NCI-H1048 (cell line): Measurements from ENCODE around the gene TCF23.
"Not testable (repeated sequence)": the region's sequence is repeated elsewhere in the genome, so short reads cannot be mapped to it uniquely, and the experiment has no call there.

ENCODE experiments used
- DNase-seq: peaks from one replicate; lab custom pipeline; 2025; lab: John Stamatoyannopoulos, UW

Gene TCF23

DNA sequence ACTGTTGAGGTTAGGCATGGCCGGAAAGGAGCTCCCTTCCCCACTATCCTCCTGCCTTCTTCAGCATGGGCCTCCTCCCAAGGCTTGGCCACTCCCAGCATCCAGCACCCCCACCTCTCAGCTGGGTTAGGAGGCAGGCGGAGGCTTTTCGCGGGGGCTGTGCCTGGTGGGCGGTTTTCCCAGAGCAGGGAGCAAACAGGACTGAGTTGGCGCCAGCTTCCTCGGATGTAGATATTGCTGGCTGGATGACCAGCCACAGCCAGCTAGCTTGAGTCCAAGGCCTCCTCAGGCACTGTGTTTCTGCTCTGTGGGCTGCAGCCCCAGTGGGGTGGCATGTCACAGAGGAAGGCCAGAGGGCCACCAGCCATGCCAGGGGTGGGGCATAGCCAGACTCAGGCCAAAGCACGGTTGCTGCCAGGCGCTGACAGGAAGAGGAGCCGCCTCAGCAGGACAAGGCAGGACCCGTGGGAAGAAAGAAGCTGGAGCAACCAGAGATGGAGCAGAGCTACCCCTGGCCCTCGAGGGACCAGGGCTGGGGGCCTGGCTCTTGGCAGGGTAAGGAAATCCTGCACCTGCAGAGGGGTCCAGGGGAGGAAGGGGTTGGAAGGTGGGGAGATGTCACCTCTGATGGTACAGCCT lies at the start of gene TCF23:
Gene TCF23, plus strand, starts transcription at position 204 of the 639 bp plus-strand sequence. Its CDS starts 130 bp downstream, at position 334.
- DNase-seq, result no peak

DNA sequence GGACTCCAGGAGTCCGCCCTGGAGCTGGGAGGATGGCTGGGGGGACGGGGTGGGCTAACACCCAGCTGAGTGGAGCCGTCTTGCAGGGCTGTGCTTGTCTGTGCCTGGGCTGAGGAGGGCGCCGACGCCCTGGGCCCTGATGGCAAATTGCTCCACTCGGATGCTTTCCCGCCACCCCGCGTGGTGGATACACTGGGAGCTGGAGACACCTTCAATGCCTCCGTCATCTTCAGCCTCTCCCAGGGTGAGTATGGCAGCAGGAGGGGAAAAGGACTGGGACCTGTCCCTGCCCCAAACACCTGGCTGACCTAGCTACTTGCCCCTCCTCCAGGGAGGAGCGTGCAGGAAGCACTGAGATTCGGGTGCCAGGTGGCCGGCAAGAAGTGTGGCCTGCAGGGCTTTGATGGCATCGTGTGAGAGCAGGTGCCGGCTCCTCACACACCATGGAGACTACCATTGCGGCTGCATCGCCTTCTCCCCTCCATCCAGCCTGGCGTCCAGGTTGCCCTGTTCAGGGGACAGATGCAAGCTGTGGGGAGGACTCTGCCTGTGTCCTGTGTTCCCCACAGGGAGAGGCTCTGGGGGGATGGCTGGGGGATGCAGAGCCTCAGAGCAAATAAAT lies 49.4 kb upstream of the TCF23 start:
- no peak for DNase-seq

DNA sequence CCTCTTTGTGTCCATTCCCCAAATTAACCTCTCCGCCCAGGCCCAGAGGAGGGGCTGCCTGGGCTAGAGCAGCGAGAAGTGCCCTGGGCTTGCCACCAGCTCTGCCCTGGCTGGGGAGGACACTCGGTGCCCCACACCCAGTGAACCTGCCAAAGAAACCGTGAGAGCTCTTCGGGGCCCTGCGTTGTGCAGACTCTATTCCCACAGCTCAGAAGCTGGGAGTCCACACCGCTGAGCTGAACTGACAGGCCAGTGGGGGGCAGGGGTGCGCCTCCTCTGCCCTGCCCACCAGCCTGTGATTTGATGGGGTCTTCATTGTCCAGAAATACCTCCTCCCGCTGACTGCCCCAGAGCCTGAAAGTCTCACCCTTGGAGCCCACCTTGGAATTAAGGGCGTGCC lies 48.8 kb upstream of the TCF23 start:
- DNase-seq, result no peak

DNA sequence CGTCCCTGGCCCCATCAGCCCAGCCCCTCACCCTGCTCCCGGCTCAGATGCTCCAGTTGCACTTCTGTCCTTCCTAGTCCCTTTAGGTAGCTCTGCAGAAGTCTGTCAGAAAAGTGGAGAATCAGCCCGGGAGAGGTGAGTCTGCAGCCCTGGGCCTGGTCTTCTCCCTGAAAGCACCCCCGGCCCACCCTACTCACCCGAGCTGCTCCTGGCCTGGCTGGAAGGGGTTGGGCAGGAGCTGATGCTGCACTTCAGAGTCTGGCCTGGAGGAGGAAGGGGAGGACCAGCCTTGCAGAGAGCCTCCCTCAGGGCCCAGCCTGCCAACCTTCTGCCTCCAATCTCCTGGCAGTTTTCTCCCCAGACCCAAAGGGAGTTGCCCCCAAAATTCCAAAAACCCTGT lies 46.5 kb upstream of the TCF23 start:
- no peak for DNase-seq

DNA sequence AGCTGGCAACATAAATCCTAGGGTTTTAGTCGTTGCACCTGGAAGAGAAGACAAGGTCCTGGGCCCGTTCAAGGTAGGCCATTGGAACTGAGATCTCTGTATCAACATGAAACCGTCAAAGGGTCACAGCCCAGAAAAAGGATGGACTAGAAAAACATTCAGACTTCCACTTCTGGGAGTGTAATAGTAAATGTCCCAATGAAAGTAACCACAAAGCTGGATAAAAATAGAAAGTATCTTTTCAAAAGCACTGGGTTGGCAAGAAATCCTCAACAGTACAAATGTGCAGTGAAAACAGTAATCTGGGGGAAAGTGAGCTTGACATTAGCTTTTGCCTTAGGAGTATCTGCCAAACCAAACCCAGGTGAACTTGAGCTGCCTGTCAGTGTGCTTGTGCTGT lies 42.8 kb upstream of the TCF23 start:
- no peak for DNase-seq

DNA sequence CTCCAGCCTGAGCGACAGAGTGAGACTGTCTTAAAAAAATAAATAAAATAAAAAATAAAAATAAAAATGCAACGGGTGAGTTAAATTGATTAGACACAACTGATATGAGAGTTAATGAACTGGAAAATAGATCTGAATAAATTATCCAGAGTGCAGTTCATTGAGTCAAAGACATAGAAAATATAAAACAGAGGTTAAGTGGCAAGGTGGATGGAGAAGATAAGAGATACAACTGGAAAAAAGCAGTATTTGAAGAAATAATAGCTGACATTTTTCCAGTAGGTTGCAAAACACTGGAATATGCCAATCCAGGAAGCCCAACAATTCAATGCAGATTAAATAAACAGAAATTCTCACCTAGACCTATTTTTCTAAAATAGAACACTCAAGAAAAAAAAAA lies 40.6 kb upstream of the TCF23 start:
- no peak for DNase-seq

DNA sequence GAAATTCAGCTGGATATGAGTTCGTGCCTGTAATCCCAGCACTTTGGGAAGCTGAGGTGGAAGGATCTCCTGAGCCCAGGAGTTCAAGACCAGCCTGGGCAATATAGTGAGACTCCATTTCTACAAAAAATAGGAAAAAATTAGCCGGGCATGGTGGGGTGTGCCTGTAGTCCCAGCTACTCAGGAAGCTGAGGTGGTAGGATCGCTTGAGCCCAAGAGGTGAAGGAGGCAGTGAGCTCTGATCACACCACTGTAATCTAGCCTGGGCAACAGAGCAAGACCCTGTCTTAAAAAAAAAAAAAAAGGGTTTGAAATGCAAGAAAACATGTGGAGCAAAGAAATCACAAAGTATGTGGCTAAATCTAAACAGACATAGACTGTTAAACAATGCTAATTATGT lies 39.7 kb upstream of the TCF23 start:
- DNase-seq, result no peak

DNA sequence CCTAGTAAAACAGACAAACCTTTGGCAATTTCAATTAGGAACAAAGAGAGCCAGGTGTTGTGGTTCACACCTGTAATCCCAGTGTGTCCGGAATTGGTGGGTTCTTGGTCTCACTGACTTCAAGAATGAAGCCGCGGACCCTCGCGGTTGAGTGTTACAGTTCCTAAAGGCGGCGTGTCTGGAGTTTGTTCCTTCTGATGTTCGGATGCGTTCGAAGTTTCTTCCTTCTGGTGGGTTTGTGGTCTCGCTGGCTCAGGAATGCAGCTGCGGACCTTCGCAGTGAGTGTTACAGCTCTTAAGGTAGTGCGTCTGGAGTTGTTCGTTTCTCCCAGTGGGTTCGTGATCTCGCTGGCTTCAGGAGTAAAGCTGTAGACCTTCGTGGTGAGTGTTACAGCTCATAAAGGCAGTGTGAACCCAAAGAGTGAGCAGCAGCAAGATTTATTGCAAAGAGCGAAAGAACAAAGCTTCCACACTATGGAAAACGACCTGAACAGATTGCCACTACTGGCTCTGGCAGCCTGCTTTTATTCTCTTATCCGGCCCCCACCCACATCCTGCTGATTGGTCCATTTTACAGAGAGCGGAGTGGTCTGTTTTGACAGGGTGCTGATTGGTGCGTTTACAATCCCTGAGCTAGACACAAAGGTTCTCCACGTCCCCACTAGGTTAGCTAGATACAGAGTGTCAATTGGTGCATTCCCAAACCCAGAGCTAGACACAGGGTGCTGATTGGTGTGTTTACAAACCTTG lies 38.0 kb upstream of the TCF23 start:
- not testable (repeated sequence) for DNase-seq

DNA sequence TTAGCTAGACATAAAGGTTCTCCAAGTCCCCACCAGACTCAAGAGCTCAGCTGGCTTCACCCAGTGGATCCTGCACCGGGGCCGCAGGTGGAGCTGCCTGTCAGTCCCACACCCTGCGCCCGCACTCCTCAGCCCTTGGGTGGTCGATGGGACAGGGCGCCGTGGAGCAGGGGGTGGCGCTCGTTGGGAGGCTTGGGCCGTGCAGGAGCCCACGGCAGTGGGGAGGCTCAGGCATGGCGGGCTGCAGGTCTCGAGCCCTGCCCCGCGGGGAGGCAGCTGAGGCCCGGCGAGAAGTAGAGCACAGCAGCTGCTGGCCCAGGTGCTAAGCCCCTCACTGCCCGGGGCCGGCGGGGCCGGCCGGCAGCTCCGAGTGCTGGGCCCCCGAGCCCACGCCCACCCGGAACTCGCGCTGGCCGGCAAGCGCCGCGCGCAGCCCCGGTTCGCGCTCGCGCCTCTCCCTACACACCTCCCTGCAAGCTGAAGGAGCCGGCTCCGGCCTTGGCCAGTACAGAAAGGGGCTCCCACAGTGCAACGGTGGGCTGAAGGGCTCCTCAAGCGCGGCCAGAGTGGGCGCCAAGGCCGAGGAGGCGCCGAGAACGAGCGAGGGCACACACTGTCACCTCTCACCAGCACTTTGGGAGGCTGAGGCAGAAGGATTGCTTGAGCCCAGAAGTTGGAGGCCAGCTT lies 37.3 kb upstream of the TCF23 start:
- DNase-seq, result not testable (repeated sequence)

DNA sequence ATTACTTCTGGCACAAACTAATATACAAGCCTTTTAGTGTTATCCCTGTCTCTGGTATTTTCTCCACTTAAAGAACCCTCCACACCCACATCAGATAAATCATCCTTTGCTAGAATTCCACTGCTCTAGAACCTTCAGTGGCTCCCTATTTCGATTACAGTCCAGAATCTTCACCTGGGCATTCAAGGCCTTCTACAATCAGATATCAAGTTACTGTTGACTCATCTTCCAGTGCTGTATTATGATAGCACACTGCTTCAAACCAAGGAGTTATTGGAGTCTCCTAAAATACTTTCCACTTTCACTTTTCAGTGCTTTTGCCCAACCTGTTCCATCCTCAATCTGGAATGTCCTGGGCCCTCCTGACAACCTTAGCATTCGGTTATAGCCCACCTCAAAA lies 33.3 kb upstream of the TCF23 start:
- DNase-seq, result no peak

DNA sequence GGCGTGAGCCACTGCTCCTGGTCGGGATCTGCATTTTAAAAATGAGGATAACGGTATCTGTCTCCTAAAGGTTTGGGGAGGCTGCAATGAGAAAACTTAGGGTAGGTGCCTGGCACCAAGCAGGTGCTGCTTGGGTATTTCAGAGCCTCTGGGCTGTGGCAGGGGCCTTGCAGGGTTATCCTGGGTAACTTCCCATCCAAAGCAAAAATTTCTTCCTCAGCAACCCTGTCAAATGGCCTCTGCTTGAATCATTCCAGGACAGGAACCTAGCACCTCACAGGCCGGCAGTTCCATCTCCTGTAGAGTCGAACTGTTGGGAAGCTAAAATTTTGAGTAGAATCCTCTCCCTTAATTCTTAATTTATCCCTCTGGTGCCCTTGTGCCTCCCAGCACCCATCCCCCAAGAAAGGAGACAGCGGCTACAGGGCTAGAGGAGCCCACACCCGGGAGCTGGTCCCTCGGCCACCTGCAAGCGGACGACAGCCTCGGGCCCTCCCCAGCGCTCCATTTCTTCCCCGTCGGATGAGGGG lies 30.7 kb upstream of the TCF23 start:
- DNase-seq, result no peak

DNA sequence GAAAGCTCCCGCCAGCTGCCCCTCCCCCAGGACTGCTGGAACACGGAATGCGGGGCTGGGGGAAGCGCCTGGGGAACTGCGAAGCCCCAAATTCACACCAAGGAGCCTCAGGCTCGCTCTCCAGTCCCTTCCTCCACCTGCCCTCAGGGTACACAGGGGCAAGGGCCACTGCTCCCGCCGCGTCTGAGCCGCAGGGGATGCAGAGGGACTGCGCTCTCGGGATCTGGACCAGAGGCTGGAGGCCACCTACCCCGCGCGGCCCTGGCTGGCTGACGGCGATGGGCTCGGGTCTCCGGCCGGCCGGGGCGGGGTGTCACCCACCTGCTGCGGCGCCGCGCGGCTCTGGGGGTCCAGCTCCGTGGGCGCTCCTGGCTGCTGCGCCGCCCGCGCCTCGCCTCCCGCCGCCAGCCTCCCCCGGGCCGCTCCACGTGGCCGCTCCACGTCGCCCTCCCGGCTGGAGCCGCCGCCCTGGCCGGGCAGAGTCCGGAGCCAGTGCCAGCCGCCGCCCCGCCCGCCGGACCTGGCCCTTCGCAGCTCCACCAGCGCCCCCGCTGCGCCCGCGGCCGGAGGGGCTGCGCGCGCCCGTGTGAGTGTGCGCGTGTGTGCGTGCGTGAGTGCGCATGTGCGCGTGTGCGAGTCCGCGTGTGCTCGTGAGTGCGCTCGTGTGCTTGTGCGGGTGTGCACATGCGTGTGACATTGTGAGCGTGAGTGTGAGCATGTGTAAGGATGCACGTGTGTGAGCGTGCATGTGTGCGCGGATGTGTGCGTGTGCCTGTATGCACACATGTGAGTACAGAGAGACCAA lies 30.1 kb upstream of the TCF23 start, which contains the start of gene CGREF1:
Gene CGREF1, minus strand, starts transcription at position 604 of the 805 bp plus-strand sequence. CDS start 14,762 bp downstream, outside the sequence.
- DNase-seq, result no peak

DNA sequence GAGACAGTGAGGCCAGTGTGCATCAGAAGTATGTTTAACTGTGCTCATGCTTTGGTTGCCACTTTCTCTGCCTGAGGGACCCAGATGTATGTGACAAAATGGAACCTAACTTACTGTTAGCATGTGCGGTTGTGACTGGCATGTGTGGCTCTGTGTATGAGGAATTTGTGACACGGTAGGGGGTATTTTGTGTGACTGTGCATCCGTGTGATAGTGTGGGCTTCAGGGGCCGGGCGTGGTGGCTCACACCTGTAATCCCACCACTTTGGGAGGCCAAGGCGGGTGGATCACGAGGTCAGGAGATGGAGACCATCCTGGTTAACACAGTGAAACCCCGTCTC lies 29.5 kb upstream of the TCF23 start:
- not testable (repeated sequence) for DNase-seq

DNA sequence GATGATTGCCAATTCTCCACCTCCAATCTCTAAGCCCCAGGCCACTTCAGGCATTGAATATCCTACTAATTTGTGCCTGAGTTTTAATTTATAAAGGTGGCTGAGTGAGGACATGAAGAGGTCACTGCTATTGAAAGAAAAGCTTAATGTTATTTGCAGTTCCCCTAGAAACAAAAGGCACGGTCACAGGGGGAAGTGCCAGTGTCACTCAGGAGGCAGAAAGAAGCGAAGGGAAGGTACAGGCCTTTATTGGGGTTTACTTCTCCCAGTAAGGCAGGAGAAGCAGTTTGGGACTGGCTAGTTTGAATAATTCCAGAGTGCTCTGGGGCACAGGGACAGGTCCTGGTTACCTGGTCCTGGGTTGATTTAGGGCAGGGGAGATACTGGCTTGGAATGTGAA lies 26.9 kb upstream of the TCF23 start:
- no peak for DNase-seq

DNA sequence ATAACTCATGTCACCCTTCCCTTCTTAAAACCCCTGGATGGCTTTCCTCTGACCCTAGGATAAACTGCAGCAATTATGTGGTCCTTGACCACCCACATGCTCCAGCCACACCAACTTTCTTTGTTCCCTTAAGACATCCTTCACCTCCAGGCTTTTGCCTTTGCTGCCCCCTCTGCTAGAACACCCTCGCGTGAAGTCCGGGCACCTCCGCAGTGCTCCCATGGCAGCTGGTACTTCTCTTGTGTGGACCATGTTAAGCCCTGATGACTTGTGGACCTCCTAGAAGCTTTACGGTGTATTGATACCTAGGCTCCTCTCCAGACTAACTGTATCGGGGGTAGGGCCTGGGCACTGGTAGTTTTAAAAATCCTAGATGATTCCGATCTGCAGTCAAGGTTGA lies 26.0 kb upstream of the TCF23 start:
- DNase-seq, result no peak

DNA sequence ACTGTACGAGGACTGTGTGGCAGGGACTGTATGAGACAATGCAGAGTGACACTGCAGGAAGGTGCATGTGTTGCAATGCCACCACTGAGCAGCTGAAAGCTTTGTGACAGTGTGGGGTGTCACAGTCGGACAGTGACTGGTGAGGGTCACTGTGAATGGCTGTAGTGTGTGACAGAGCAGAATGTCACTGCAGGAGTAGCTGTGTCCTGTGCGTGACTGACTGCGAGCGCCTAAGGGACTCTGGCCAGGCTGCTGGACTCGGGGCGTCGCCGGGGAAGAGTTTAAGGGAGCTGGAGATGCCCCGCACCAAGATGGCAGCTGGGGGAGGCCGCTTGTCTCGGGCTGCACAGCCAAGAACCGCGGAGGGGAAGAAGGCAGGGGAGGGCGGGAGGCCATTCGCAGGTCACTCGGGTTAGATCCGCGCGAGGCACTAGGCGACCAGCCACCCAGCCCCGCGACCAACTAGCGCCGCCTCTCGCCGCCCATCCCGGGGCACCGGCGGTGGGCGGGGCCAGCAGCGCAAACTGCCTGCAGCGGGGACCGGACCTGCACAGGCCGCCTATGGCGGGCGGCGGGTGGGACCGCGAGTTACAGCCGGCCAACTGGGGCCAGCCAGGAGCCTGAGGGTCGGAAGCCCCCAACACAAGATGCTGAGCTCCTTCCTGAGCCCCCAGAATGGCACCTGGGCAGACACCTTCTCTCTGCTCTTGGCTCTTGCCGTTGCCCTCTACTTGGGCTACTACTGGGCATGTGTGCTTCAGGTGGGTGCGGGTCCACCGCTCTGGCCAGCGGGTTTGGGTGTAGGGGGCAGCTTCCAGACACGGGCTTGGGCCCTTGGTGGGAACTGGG lies 25.3 kb upstream of the TCF23 start, which contains the start of gene ABHD1:
Gene ABHD1, plus strand, starts transcription at position 514 of the 849 bp plus-strand sequence. Its CDS starts 134 bp downstream, at position 648.
- DNase-seq, result no peak

DNA sequence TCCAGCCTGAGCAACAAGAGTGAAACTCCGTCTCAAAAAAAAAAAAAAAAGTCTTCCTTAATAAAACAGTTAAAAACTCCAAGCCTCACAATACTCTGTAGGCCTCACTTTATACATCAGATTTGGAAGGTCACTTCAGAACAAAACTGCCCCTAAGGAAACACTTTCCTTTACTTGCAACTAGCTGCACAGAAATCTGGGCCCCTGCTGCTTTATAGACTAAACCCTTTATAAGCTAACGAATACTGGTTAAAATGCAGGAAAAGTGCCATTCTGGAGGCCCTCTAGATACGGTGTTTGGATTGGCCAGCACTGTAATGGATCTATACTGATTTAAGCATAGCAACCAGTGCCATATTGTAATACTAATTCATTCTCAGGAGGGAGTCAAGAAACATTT lies 23.7 kb upstream of the TCF23 start:
- no peak for DNase-seq

DNA sequence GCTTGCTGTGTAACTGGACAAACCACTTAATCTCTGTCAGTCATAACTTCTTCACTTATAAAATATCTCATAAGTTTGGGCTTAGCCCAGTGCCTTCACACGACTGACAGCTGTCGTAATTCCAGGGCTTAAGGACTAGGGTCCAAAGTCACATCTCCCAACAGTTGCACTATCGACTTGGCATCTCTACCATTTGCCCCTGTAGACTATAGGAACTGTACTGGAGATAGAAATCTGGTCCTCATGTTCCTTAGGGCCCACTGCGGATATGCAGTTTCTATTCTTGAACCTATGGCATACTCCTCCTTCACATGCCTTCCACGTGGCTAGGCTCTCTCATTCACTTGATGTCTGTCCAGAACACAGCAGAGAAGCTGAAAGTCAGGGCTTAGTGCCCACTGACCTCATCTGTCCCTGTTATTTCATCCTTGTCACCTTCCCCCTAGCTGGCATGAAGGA lies 22.5 kb upstream of the TCF23 start:
- no peak for DNase-seq

DNA sequence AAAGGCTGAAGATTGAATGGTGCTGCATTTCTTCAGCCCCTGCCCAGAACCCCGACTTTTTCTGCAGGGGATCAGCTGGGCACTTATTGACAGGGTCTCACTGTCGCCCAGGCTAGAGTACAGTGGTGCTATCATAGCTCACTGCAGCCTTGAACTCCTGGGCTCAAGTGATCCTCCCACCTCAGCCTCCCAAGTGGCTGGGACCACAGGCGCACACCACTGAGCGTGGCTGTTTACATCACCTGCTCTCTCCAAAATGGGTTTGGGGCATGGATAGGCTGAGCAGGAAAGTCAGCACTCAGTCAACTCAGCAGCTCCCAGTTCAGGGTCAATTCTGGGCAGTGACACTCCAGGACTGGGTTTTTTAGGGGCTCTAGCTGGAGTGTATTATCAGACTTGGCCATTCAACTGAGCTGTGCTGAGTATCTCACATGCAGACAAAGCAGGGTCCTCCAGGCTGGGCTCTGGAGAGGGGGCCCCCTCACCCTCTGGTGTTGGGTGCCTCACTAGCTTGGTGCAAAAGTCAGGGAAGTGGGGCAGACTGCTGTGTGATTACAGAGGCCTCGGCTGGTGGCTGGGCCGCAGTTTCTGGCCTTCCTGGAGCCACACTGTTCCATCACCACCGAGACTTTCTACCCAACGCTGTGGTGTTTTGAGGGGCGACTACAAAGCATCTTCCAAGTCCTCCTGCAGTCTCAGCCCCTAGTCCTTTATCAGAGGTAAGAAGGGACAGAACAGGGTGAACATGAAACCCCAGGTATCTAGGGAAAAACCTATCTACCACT lies 20.7 kb upstream of the TCF23 start:
- no peak for DNase-seq
